Neural cell (in vitro differentiated cells): Measurements from ENCODE around the gene BTD. TPM values are rescaled to one million over a fixed set of nuclear protein-coding genes. Genes with fewer than 3 reads are reported as not detected.

ENCODE experiments used
- H2AFZ ChIP-seq: fragments of 200-600, 300-800 bp; sonication (generic), shearing (Covaris generic); 2 replicates; pipeline ENCODE4 v1.6.0; 2014; ENCODE audit warnings: low read depth, mild to moderate bottlenecking, antibody characterized with exemption, low read length, moderate library complexity
- H3F3A ChIP-seq: fragments of 200-600 bp; shearing (Covaris generic); 2 replicates; pipeline ENCODE4 v1.6.1; 2016; ENCODE audit warnings: mild to moderate bottlenecking, moderate library complexity, mixed read lengths, antibody characterized with exemption, low read length; ENCODE audit not compliant: insufficient read depth, poor library complexity, severe bottlenecking
- H3K27ac ChIP-seq: fragments of 200-600, 300-800 bp; sonication (generic), shearing (Covaris generic); 2 replicates; pipeline ENCODE4 v1.5.1; 2014; ENCODE audit warnings: mild to moderate bottlenecking, low read length, moderate library complexity
- H3K27me3 ChIP-seq: fragments of 300-800, 200-600 bp; sonication (generic), shearing (Covaris generic); 2 replicates; pipeline ENCODE4 v1.6.0; 2014; ENCODE audit warnings: mild to moderate bottlenecking, low read depth, low read length, moderate library complexity; ENCODE audit not compliant: insufficient read depth
- H3K36me3 ChIP-seq: fragments of 300-800, 200-600 bp; sonication (generic), shearing (Covaris generic); 2 replicates; pipeline ENCODE4 v1.5.1; 2014; ENCODE audit warnings: mild to moderate bottlenecking, antibody characterized with exemption, low read length, moderate library complexity; ENCODE audit not compliant: insufficient read depth
- H3K4me2 ChIP-seq: fragments of 300-800, 200-600 bp; sonication (generic), shearing (Covaris generic); 2 replicates; pipeline ENCODE4 v1.6.0; 2014; ENCODE audit warnings: mild to moderate bottlenecking, low read length
- H3K4me3 ChIP-seq: fragments of 300-800, 200-600 bp; sonication (generic), shearing (Covaris generic); 2 replicates; pipeline ENCODE4 v1.5.1; 2014; ENCODE audit warnings: mild to moderate bottlenecking, low read length, moderate library complexity
- H3K79me2 ChIP-seq: fragments of 200-600 bp; shearing (Covaris generic); replicated peaks from 2 replicates; pipeline ENCODE4 v1.6.0; 2014; ENCODE audit warnings: mild to moderate bottlenecking, low read length, moderate library complexity; ENCODE audit not compliant: insufficient read depth
- H3K9ac ChIP-seq: fragments of 300-800, 200-600 bp; sonication (generic), shearing (Covaris generic); 2 replicates; pipeline ENCODE4 v1.6.1; 2016; ENCODE audit warnings: mild to moderate bottlenecking, low read length, mixed read lengths
- H3K9me2 ChIP-seq: fragments of 200-600 bp; shearing (Covaris generic); 2 replicates; pipeline ENCODE4 v1.6.1; 2016; ENCODE audit warnings: mild to moderate bottlenecking, low read length, mixed read lengths; ENCODE audit not compliant: insufficient read depth
- H3K9me3 ChIP-seq: fragments of 200-600, 300-800 bp; sonication (generic), shearing (Covaris generic); 2 replicates; pipeline ENCODE4 v1.6.1; 2016; ENCODE audit warnings: mild to moderate bottlenecking, mixed run types, low read length, moderate library complexity, mixed read lengths
- H4K20me1 ChIP-seq: fragments of 200-600 bp; shearing (Covaris generic); 2 replicates; pipeline ENCODE4 v1.6.1; 2016; ENCODE audit warnings: mild to moderate bottlenecking, mixed run types; ENCODE audit not compliant: insufficient read depth
- CTCF ChIP-seq: fragments of 450-650 bp; IDR thresholded peaks from 2 replicates; pipeline ENCODE4 v1.5.1; 2014; ENCODE audit warnings: antibody characterized with exemption, mild to moderate bottlenecking, moderate library complexity; ENCODE audit not compliant: poor library complexity, severe bottlenecking
- EP300 ChIP-seq: fragments of 450-650 bp; conservative IDR thresholded peaks from 2 replicates; pipeline ENCODE4 v1.6.1; 2014; ENCODE audit warnings: antibody characterized with exemption, mild to moderate bottlenecking, moderate library complexity; ENCODE audit not compliant: poor library complexity, severe bottlenecking
- EZH2 ChIP-seq: fragments of 200-600, 300-800 bp; shearing (Covaris generic), sonication (generic); IDR thresholded peaks from 2 replicates; pipeline ENCODE4 v1.6.1; 2014; ENCODE audit warnings: antibody characterized with exemption, low read length, borderline replicate concordance, mild to moderate bottlenecking; ENCODE audit not compliant: insufficient read depth, poor library complexity, severe bottlenecking
- MXI1 ChIP-seq: fragments of 450-650 bp; conservative IDR thresholded peaks from 2 replicates; pipeline ENCODE4 v1.6.1; 2014; ENCODE audit warnings: antibody characterized with exemption, mild to moderate bottlenecking; ENCODE audit not compliant: poor library complexity, severe bottlenecking
- POLR2AphosphoS5 ChIP-seq: IDR thresholded peaks from 2 replicates; pipeline ENCODE4 v1.6.1; 2012
- RAD21 ChIP-seq: fragments of 450-650 bp; conservative IDR thresholded peaks from 2 replicates; pipeline ENCODE4 v1.6.1; 2014; ENCODE audit warnings: antibody characterized with exemption, mild to moderate bottlenecking, moderate library complexity
- SMC3 ChIP-seq: fragments of 450-650 bp; conservative IDR thresholded peaks from 2 replicates; pipeline ENCODE4 v1.6.1; 2014; ENCODE audit warnings: antibody characterized with exemption, mild to moderate bottlenecking, moderate library complexity; ENCODE audit not compliant: poor library complexity
- TAF1 ChIP-seq: IDR thresholded peaks from 2 replicates; pipeline ENCODE4 v1.6.1; 2012; ENCODE audit warnings: low read depth
- polyA plus RNA-seq: library from polyadenylated mRNA; depleted of rRNA; stranded (reverse); fragments of >200 nt; gene quantifications from 2 replicates; pipeline ENCODE4 v1.2.3, GENCODE V29; 2014
- small RNA-seq, 3 experiments: library from RNA; depleted of rRNA; stranded (forward); fragments of <200 nt; gene quantifications; one replicate each; pipeline ENCODE3, GENCODE V24; 2012
- TF ChIP-seq, protein P1 (sequence below): IDR thresholded peaks from 2 replicates; pipeline ENCODE4 v1.6.1; 2012; ENCODE audit warnings: borderline replicate concordance

Gene BTD
- polyA plus RNA-seq, 1 donor from 2014 or later: 4.6 TPM

- Histone ChIP-seq H3K79me2 (no peaks in the 10 kb centered on the region), H3K9me2 (no peaks in the 10 kb centered on the region), H3K9ac (no peak overlapping the region), H3K4me2 (no peak overlapping the region), H3K27me3 (no peaks in the 10 kb centered on the region), H3K27ac (no peak overlapping the region), H3K4me3 (no peak overlapping the region), H4K20me1 (no peaks in the 10 kb centered on the region), H3K9me3 (no peaks in the 10 kb centered on the region), H3K36me3 (no peaks in the 10 kb centered on the region), H2AFZ (no peak overlapping the region), H3F3A (no peaks in the 10 kb centered on the region)
- TF ChIP-seq RAD21 (no peak), MXI1 (no peak), EZH2 (no peak), CTCF (no peak), POLR2AphosphoS5 (no peak), TAF1 (no peak), SMC3 (no peak), EP300 (no peak)
- TF ChIP-seq, protein P1, sequence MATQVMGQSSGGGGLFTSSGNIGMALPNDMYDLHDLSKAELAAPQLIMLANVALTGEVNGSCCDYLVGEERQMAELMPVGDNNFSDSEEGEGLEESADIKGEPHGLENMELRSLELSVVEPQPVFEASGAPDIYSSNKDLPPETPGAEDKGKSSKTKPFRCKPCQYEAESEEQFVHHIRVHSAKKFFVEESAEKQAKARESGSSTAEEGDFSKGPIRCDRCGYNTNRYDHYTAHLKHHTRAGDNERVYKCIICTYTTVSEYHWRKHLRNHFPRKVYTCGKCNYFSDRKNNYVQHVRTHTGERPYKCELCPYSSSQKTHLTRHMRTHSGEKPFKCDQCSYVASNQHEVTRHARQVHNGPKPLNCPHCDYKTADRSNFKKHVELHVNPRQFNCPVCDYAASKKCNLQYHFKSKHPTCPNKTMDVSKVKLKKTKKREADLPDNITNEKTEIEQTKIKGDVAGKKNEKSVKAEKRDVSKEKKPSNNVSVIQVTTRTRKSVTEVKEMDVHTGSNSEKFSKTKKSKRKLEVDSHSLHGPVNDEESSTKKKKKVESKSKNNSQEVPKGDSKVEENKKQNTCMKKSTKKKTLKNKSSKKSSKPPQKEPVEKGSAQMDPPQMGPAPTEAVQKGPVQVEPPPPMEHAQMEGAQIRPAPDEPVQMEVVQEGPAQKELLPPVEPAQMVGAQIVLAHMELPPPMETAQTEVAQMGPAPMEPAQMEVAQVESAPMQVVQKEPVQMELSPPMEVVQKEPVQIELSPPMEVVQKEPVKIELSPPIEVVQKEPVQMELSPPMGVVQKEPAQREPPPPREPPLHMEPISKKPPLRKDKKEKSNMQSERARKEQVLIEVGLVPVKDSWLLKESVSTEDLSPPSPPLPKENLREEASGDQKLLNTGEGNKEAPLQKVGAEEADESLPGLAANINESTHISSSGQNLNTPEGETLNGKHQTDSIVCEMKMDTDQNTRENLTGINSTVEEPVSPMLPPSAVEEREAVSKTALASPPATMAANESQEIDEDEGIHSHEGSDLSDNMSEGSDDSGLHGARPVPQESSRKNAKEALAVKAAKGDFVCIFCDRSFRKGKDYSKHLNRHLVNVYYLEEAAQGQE: no peak
Measured at GRCh38 chr3:15694628-15695027, 93.1 kb downstream of the BTD start.

Small RNA genes within 50 kb of the gene (small RNA-seq; reads per million reads assigned to genes)
- 0 reads per million in 3 experiments for gene MIR3134

Other genes with a start within 250 kb of the BTD start
- 53.3 and 60.8 TPM in 2 replicates for gene METTL6, start 174.2 kb upstream of the BTD start, polyA plus RNA-seq
- 45.4 and 53.1 TPM in 2 replicates for gene EAF1, start 174.1 kb upstream of the BTD start, polyA plus RNA-seq
- 9.5 and 9.7 TPM in 2 replicates for gene COLQ, start 80.0 kb upstream of the BTD start, polyA plus RNA-seq
- 22.5 and 26.0 TPM in 2 replicates for gene HACL1, start 176 bp upstream of the BTD start, polyA plus RNA-seq
- 67.1 and 101 TPM in 2 replicates for gene ANKRD28, start 196.2 kb downstream of the BTD start, polyA plus RNA-seq